ENCODE results near the gene CBX4. TPM values are rescaled to one million over a fixed set of nuclear protein-coding genes. Genes with fewer than 3 reads are reported as not detected.

The CBX4 gene
- total RNA-seq, 4 donors from 2014 or later, result 5.6 to 17.2 (median 13.5) TPM

GRCh38 chr17:79796444-79796762 is 42.8 kb downstream of the CBX4 start:
- 3 to 4% methylated on average over 15 to 18 of the region's 19 CpGs for WGBS, 2 donors
- H3K9me3 ChIP-seq, result no peaks in the 10 kb centered on the region
- TF ChIP-seq, protein P1, sequence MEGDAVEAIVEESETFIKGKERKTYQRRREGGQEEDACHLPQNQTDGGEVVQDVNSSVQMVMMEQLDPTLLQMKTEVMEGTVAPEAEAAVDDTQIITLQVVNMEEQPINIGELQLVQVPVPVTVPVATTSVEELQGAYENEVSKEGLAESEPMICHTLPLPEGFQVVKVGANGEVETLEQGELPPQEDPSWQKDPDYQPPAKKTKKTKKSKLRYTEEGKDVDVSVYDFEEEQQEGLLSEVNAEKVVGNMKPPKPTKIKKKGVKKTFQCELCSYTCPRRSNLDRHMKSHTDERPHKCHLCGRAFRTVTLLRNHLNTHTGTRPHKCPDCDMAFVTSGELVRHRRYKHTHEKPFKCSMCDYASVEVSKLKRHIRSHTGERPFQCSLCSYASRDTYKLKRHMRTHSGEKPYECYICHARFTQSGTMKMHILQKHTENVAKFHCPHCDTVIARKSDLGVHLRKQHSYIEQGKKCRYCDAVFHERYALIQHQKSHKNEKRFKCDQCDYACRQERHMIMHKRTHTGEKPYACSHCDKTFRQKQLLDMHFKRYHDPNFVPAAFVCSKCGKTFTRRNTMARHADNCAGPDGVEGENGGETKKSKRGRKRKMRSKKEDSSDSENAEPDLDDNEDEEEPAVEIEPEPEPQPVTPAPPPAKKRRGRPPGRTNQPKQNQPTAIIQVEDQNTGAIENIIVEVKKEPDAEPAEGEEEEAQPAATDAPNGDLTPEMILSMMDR (IDR thresholded peaks at IDR 0.05), result no peak
- TF ChIP-seq POLR2A (IDR thresholded peaks at IDR 0.05), result no peak
- H3K27me3 ChIP-seq, result peaks cover 56% of the 10 kb centered on the region
- peak overlapping the region in 1 of 3 donors; percentile 63 for H3K27ac ChIP-seq
- no peak for DNase-seq
- H3K4me3 ChIP-seq (replicated peaks in 1 of 3), result peak overlapping the region in 2 of 3 donors; percentile 64 to 66
- intact Hi-C loops (cut with DNase I), result no loop called here
- H3K36me3 ChIP-seq, result no peaks in the 10 kb centered on the region
- H3K4me1 ChIP-seq, result peaks cover 34 to 42% of the 10 kb centered on the region in 2 donors

- Histone ChIP-seq H3K9me3 (no peaks in the 10 kb centered on the region), H3K27me3 (peaks cover 56% of the 10 kb centered on the region), H3K27ac (no peak overlapping the region), H3K4me1 (peaks cover 29 to 38% of the 10 kb centered on the region in 2 donors), H3K36me3 (no peaks in the 10 kb centered on the region), H3K4me3 (replicated peaks in 1 of 3) (peak overlapping the region in 1 of 3 donors; percentile 66)
- no peak for DNase-seq
- TF ChIP-seq, protein P1 (IDR thresholded peaks at IDR 0.05), result no peak
- TF ChIP-seq POLR2A (IDR thresholded peaks at IDR 0.05), result no peak
- intact Hi-C loops (cut with DNase I), result no loop called here
- 85 to 87% methylated on average over 8 of the region's 8 CpGs for WGBS, 2 donors
These were observed 43.3 kb downstream of the CBX4 start for GRCh38 chr17:79795795-79796443.

DNA sequence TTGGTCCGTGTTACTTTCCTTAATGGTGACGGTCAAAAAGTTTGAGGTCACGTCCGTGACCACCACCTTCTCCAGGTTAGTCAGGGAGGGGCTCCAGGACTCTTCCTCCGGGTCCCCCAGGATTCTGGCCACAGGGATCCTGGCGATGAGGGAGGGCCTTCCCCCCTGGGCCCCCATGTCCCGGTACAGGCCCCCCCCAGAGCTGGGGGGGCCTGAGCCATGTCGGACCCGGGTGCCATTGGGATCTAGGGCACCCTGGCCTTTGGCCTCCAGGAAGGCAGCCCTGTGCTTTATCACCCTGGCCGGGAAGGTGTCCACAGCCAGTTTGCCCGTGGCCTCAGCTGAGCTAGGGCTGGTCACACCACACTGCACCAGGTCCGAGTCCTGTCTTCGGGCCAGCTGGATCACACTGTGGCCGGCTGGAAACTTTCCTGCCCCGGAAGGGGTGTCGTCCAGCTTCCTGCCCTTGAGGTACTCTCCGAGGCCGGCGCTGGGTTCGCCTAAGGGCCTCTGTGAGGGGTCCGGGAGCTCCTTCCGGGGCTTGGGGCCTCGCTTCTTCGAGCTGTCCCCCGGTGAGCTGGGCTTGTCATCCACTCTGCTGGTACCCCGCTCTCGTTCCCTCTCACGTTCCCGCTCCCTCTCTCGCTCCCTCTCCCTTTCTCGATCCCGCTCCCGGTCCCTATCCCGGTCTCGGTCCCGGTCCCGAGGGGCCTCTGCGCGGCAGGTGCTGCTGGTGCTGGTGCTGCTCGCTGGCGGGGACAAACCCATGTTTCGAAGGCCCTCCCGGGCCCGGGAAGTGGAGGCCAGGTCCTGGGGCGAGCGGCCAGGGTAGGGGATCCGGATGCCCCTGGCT is 44.4 kb downstream of the CBX4 start:
- Histone ChIP-seq H3K27me3 (peaks cover 51% of the 10 kb centered on the region), H3K27ac (no peak overlapping the region), H3K36me3 (no peaks in the 10 kb centered on the region), H3K4me3 (replicated peaks in 1 of 3) (no peak overlapping the region), H3K9me3 (no peaks in the 10 kb centered on the region), H3K4me1 (peaks cover 27 to 33% of the 10 kb centered on the region in 2 donors)
- TF ChIP-seq, protein P1 (IDR thresholded peaks at IDR 0.05), result no peak
- TF ChIP-seq POLR2A (IDR thresholded peaks at IDR 0.05), result no peak
- no peak for DNase-seq
- intact Hi-C loops (cut with DNase I), result no loop called here
- 93 to 94% methylated on average over 38 to 45 of the region's 47 CpGs for WGBS, 2 donors

DNA sequence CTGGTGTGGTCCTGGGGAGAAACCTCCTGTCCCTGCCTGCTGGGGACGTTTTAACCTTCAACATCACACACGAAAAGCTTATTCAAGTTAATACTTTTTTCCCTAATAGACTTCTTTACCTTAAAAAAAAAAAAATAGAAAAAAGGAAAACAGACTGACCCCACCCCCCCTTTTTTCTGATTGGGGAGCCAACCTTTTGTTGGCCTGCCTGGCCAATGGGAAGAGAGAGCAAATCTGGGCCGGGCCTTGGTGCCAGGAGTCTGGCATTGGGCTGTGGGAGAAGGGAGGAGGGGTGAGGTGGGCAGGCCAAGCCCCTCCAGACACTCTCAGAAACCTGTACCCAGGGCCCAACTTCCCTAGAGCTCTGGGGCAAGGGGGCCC is 45.3 kb downstream of the CBX4 start:
- TF ChIP-seq, protein P1 (IDR thresholded peaks at IDR 0.05), result no peak
- TF ChIP-seq POLR2A (IDR thresholded peaks at IDR 0.05), result no peak
- no peak for DNase-seq
- no peaks in the 10 kb centered on the region for H3K36me3 ChIP-seq
- H3K4me1 ChIP-seq, result peaks cover 23 to 31% of the 10 kb centered on the region in 2 donors
- H3K9me3 ChIP-seq, result no peaks in the 10 kb centered on the region
- intact Hi-C loops (cut with DNase I), result no loop called here
- 90 to 94% methylated on average over 3 of the region's 3 CpGs for WGBS, 2 donors
- H3K4me3 ChIP-seq (replicated peaks in 1 of 3), result no peak overlapping the region
- no peak overlapping the region for H3K27ac ChIP-seq
- H3K27me3 ChIP-seq, result peaks cover 50% of the 10 kb centered on the region

Measured in thyroid gland (tissue), 4 donors.